ENCODE measurements around the gene THOC6. TPM values are rescaled to one million over a fixed set of nuclear protein-coding genes. Genes with fewer than 3 reads are reported as not detected.
"Not testable (repeated sequence)": the region's sequence is repeated elsewhere in the genome, so short reads cannot be mapped to it uniquely, and the experiment has no call there.

The THOC6 gene
- total RNA-seq, 6 experiments from 2014 or later: 18.2 to 21.6 (median 19.9) TPM

DNA sequence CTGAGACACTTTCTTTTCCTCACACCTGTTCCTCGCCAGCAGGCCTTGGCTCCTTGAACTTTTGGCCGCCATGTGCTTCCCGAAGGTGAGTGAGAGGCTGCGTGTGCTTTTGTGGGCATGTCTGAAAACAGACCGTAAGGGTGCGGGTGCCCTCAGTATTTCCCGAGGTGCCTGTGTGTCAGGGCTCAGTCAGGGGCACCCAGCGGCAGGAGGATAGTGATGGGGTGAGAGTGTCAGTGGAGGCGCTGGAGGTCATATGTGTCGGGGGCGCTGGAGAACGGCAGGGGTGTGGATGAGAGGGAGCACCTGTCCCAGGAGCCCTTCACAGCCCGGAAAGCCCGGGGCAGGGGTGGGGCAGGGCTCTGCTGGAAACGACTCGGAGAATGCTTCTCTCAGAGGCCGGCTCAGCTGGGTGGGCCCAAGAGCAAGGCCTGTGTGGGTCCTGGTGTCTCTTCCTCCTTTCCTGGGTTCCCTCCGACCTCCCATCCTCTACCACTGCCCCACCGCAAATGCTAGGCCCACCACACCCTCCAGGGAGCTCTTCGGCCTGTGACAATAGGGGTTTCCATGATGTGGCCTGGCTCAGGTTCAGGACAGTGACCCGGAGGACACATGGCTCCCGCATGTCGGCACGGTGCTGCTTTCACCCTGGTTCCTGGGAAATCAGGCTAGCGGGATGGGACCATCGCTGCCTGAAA lies 42.1 kb downstream of the THOC6 start:
- H3K4me1 Mint-ChIP-seq (ENCODE audit: low read depth): peaks cover 9% of the 10 kb centered on the region
- H3K9me3 Mint-ChIP-seq: no peaks in the 10 kb centered on the region
- no peak for TF ChIP-seq CTCF (IDR thresholded peaks at IDR 0.05)
- H3K27ac Mint-ChIP-seq: no peak overlapping the region
- DNase-seq: no peak
- no peak overlapping the region for H3K4me3 Mint-ChIP-seq
- H3K36me3 Mint-ChIP-seq (ENCODE audit: low read depth): no peaks in the 10 kb centered on the region
- H3K27me3 Mint-ChIP-seq (ENCODE audit: insufficient read depth): peaks cover 4% of the 10 kb centered on the region

- Mint-ChIP-seq H3K4me3 (no peak overlapping the region), H3K36me3 (ENCODE audit: low read depth) (no peaks in the 10 kb centered on the region), H3K4me1 (ENCODE audit: low read depth) (peaks cover 9% of the 10 kb centered on the region), H3K27me3 (ENCODE audit: insufficient read depth) (peaks cover 7% of the 10 kb centered on the region), H3K9me3 (no peaks in the 10 kb centered on the region), H3K27ac (no peak overlapping the region)
- DNase-seq: no peak
- TF ChIP-seq CTCF (IDR thresholded peaks at IDR 0.05): no peak
Measured at GRCh38 chr16:3066440-3066748, 42.6 kb downstream of the THOC6 start.

- no peaks in the 10 kb centered on the region for H3K9me3 Mint-ChIP-seq
- no peak for DNase-seq
- peaks cover 9% of the 10 kb centered on the region for H3K27me3 Mint-ChIP-seq (ENCODE audit: insufficient read depth)
- TF ChIP-seq CTCF (IDR thresholded peaks at IDR 0.05): no peak
- no peaks in the 10 kb centered on the region for H3K36me3 Mint-ChIP-seq (ENCODE audit: low read depth)
- no peak overlapping the region for H3K27ac Mint-ChIP-seq
- H3K4me1 Mint-ChIP-seq (ENCODE audit: low read depth): peaks cover 9% of the 10 kb centered on the region
- no peak overlapping the region for H3K4me3 Mint-ChIP-seq
Measured at GRCh38 chr16:3068487-3068886, 44.7 kb downstream of the THOC6 start.

DNA sequence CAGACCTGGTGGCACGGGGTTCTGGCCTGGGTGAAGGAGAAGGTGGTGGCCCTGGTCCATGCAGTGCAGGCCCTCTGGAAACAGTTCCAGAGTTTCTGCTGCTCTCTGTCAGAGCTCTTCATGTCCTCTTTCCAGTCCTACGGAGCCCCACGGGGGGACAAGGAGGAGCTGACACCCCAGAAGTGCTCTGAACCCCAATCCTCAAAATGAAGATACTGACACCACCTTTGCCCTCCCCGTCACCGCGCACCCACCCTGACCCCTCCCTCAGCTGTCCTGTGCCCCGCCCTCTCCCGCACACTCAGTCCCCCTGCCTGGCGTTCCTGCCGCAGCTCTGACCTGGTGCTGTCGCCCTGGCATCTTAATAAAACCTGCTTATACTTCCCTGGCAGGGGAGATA lies 45.3 kb downstream of the THOC6 start:
- not testable (repeated sequence) for H3K9me3 Mint-ChIP-seq; H3K36me3 Mint-ChIP-seq (ENCODE audit: low read depth); H3K4me1 Mint-ChIP-seq (ENCODE audit: low read depth); DNase-seq; H3K4me3 Mint-ChIP-seq; H3K27ac Mint-ChIP-seq
- peaks cover 15% of the 10 kb centered on the region for H3K27me3 Mint-ChIP-seq (ENCODE audit: insufficient read depth)

- H3K36me3 Mint-ChIP-seq (ENCODE audit: low read depth): no peaks in the 10 kb centered on the region
- no peak overlapping the region for H3K4me3 Mint-ChIP-seq
- H3K27me3 Mint-ChIP-seq (ENCODE audit: insufficient read depth): peaks cover 24% of the 10 kb centered on the region
- no peak overlapping the region for H3K27ac Mint-ChIP-seq
- TF ChIP-seq CTCF (IDR thresholded peaks at IDR 0.05): no peak
- no peaks in the 10 kb centered on the region for H3K9me3 Mint-ChIP-seq
- H3K4me1 Mint-ChIP-seq (ENCODE audit: low read depth): peaks cover 1% of the 10 kb centered on the region
- DNase-seq: no peak
Measured at GRCh38 chr16:3070608-3071111, 46.8 kb downstream of the THOC6 start.

DNA sequence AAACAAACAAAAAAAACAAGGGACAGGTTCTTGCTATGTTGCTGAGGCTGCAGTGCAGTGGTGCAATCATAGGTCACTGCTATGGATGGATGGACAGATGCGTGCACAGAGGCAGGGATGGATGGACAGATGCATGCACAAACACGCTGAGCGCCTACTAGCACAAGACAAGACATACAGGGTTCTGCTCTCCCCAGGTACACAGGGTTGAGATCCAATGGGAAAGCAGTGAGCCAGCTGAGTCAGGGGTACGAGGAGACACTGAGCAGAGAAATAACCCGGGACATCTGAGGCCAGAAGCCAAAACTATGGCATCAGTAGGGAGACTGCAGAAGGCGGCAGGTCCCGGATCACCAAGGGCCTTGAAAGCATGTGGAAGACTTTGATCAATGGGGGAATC lies 47.8 kb downstream of the THOC6 start:
- Mint-ChIP-seq H3K4me3 (no peak overlapping the region), H3K4me1 (ENCODE audit: low read depth) (no peaks in the 10 kb centered on the region), H3K36me3 (ENCODE audit: low read depth) (no peaks in the 10 kb centered on the region), H3K27me3 (ENCODE audit: insufficient read depth) (peaks cover 26% of the 10 kb centered on the region), H3K27ac (no peak overlapping the region), H3K9me3 (no peaks in the 10 kb centered on the region)
- no peak for DNase-seq
- no peak for TF ChIP-seq CTCF (IDR thresholded peaks at IDR 0.05)

GRCh38 chr16:3072148-3072547 lies 48.3 kb downstream of the THOC6 start:
- peaks cover 30% of the 10 kb centered on the region for H3K27me3 Mint-ChIP-seq (ENCODE audit: insufficient read depth)
- H3K36me3 Mint-ChIP-seq (ENCODE audit: low read depth); DNase-seq; H3K27ac Mint-ChIP-seq; H3K9me3 Mint-ChIP-seq; H3K4me1 Mint-ChIP-seq (ENCODE audit: low read depth); H3K4me3 Mint-ChIP-seq: not testable (repeated sequence)

DNA sequence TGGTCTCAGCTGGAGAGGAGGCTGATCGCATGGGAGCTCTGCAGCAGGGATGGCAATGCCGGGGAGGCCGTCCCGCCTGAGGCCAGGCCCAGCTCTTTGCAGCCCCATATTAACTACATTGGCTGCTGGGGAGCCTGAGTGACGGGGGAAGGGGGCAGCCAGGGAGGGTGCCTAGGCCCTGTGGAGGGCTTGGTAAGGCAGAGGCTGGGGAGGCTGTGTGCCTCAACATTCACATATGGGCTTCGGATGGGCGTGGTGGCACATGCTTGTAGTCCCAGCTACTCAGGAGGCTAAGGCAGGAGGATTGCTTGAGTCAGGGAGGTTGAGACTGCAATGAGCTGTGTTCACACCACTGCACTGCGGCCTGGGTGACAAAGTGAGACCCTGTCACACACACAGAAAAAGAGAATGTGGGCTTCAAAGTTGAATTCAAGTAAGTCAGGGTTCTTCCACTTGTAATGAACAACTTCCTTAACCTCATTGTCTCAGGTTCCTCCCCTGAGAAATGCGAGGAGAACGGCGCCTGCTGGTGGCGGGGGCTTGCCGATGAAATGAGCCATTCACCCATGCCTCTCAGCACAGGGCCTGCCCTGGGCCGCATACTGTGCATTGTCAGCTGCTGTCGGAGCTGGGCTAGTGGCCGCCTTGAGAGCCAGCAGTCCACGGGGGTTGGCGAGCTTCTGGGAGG lies 48.9 kb downstream of the THOC6 start:
- H3K27me3 Mint-ChIP-seq (ENCODE audit: insufficient read depth): peaks cover 33% of the 10 kb centered on the region

More for the DNA sequence above, 48.9 kb downstream of the THOC6 start:
- not testable (repeated sequence) for H3K36me3 Mint-ChIP-seq (ENCODE audit: low read depth); H3K4me1 Mint-ChIP-seq (ENCODE audit: low read depth); H3K4me3 Mint-ChIP-seq; H3K27ac Mint-ChIP-seq; DNase-seq; H3K9me3 Mint-ChIP-seq

Measured in HFFc6 (cell line).